DMS 273 treated with DMSO at 0.1 percent for 48 hours (cell line): ENCODE measurements around the gene FMN2.

ENCODE experiments used
- DNase-seq: peaks from one replicate; lab custom pipeline; 2025; lab: John Stamatoyannopoulos, UW

The FMN2 gene

DNA sequence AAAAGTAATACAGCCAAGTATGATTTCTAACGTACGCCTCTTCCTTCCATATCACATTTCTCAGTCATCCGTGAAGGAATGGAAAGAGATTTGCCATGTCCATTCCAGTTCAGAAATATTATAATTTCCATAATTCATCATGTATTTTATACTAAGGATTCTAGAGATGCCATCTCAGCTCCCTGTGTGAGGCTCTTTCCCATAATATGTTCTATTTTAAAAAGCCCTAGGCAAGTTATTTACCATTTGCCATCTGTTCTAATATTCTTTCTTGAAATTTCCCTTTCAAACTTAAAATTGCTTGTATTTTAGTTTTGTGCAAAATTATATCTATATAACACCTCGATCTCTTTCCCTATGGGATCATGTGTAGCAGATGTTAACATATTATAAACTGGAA lies 106.7 kb downstream of the FMN2 start:
- DNase-seq = no peak

GRCh38 chr1:240199758-240200645 lies 108.3 kb downstream of the FMN2 start:
- no peak for DNase-seq

DNA sequence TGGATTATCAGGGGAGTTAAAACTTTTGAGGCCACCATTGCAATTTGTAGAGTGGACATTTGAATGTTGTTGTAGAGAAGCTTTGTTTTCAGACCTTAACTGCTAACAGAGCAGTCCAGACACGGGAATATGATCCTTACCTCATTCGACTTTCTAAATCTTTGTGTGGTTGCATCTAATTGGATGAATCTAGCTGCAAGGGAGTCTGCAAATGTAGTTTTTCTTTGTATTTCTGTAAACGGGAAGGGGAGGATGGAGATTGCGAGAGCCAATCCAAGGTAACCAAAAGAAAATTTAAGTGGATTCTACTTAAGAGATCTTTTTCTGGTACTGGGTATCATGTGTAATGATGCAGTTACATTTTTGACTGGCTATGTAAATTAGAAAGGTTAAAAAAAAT lies 110.2 kb downstream of the FMN2 start:
- DNase-seq = no peak

DNA sequence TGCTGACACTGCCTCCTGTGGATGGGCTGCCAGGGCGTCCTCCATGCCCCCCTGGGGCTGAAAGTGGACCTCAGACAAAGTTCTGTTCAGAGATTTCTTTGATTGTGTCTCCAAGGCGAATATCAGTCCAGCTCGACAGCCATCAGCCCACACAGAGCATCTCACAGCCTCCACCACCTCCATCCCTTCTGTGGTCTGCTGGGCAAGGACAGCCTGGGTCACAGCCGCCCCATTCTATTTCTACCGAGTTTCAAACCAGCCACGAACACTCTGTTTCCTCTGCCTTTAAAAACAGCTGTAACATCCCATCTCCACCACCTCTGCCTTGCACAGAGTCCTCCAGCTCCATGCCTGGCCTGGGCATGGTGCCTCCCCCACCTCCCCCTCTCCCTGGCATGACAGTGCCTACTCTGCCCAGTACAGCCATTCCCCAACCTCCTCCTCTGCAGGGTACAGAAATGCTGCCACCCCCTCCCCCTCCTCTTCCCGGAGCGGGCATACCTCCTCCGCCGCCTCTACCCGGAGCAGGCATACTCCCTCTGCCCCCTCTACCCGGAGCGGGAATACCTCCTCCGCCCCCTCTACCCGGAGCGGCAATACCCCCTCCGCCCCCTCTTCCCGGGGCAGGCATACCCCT lies 115.5 kb downstream of the FMN2 start:
- no peak for DNase-seq

DNA sequence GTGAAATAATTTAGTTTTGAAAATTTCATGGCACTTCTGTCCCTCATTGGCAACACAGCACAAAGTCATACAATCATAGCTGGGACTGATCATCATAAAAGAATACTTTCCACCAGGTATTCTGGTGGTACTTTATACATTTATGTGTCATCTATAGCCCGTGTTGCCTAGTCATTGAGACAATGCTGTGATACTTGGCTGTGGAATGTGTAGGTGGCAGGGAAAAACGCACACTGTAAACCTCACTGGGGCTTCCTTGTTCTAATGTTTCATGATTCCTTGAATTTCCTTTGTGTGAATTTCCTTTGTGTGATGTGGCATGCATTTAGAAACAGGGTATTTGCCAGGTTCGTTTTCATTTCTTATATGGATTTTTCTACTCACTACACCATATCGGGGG lies 118.3 kb downstream of the FMN2 start:
- DNase-seq = no peak

- DNase-seq = no peak
Observed at GRCh38 chr1:240212556-240212955, 120.9 kb downstream of the FMN2 start.

DNA sequence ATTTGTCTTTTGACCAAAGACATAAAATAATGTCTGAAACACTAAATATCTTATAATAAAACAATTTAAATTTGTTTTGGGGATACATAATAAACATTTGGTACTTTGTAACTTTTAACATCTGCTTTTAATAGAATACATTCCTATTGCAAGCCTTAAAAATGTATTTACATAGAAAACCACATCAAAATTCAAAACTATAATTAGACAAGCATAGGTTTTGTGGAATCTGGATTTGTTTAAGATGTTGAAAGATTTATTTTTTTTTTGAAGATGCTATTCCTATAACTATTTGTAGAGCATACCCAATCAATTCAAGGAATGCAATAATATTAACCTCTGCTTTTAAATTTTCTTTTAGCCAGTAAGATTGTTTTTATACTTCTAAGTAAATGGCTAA lies 125.7 kb downstream of the FMN2 start:
- no peak for DNase-seq

DNA sequence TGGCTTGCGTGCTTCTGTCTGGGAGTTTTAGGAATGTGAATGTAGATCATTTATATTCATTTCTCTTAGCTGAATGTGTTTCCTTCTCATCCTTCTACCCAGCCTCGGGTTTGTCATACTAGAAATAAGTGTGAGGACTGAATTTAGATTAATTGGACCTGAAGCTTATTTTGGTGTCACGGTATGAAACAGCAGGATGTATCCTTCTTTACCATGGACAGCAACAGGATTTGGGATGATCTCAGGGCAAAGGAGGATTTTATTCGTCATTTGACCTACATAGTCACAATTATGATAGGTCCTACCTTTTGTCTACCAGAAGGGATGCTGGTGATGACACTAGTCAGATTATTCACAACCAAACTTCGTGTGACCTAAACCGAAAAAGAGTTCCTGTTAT lies 127.4 kb downstream of the FMN2 start:
- no peak for DNase-seq

DNA sequence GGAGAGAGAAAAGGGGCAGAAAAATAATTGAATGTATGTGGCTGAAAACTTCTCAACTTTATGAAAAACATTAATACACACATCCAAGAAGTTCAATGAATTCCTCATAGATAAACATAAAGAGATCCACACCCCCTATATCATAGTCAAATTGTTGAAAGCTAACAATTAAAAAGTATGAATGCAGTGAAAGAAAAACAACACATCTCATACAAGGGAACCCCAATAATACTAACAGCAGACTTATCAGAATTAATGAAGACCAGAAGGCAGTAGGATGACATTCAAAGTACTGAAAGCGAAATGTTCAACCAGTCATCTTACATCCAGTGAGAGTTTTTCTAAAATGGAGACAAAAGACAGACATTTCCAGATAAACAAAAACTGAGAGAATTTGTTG lies 134.4 kb downstream of the FMN2 start:
- DNase-seq = no peak

DNA sequence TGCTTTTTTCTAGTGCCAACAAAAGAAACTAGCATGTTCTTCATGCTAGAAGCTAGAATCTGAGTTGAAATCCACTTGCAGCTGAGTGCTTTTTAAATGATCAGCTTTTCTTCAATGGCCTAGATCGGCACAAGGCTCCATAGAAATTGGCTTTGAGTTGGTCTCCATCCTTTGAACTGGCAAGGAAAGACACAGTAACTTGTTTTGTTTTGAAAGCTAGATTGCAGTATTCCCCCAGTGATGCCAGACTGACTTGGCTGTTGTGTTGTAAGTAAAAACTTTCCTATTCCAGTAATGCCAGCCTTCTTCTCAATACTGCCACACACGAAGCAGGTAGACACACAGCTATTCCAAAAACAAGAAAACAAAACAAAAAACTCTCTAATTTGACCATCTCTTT lies 139.1 kb downstream of the FMN2 start:
- no peak for DNase-seq

DNA sequence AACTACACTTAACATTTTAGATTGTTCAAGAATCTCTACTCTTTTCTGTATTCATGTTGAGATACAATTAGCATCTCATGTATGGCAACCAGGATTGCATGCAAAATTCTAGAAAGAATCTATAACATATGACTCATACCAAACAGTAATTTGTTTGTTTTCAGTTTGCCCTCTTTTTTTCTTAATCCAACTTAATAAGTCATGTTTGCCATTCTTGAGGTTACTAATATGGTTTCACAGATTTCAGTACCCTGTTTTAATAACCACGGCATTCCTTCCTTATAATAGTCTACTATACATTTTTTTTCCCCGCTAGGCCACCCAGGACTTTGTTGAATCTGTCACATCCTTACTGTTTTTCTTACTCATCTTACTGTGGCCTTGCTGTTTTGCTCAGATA lies 140.8 kb downstream of the FMN2 start:
- no peak for DNase-seq

- no peak for DNase-seq
Observed at GRCh38 chr1:240234485-240235210, 143.0 kb downstream of the FMN2 start.

GRCh38 chr1:240235521-240236288 lies 144.0 kb downstream of the FMN2 start:
- DNase-seq = no peak

DNA sequence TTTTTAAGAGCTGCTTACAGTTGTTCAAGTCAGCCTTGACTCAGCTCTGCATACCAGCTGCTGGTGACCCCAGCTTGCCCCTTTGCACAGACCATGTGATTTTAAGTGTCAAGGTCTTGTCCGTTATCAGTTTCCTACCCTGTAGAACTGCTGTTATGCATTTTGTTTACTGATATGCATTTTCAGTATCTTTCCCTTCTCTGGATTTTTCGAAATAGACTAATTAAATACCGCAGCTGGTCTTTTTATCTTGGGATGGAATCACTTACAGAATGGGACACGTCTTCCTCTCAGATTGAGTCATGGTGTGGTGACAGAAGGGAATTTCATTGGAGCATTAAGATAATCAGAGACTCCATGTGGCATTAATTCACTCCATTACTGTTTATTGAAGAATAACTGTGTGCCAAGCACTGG lies 145.6 kb downstream of the FMN2 start:
- no peak for DNase-seq

- DNase-seq = no peak
Observed at GRCh38 chr1:240239309-240239708, 147.6 kb downstream of the FMN2 start.

GRCh38 chr1:240241278-240241677 lies 149.6 kb downstream of the FMN2 start:
- no peak for DNase-seq

- DNase-seq = no peak
Observed at GRCh38 chr1:240242601-240243144, 151.0 kb downstream of the FMN2 start.

DNA sequence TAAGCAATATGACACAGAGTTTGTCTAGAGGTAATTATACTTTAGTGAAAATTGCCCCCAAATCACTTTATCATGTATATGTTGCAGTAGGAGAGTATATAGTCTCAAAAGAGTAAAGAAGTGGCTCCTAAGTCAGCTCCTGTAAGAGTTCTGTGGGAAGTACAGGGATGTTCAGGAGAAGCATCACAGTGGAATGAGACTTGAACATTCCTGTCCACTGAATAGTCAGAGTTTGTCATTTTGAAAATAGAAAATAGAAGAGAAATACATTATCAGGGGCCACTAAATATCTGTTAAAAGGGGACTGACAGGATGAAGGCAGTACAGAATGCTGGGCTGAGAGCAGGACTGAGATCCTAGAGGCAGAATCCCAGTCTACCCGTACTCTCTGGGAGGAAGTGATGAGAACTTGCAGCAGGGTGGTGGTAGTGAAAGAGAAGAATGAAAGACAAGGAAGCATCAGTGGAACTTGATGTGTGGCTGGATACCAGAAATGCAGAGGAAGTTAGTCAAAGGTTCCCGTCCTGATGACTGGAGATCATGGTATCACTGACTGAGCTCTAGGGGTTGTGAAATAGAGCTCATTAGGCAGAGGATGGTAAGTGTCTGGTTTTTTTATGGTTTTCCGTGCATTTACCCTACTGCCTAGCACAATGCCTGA lies 153.4 kb downstream of the FMN2 start:
- no peak for DNase-seq

DNA sequence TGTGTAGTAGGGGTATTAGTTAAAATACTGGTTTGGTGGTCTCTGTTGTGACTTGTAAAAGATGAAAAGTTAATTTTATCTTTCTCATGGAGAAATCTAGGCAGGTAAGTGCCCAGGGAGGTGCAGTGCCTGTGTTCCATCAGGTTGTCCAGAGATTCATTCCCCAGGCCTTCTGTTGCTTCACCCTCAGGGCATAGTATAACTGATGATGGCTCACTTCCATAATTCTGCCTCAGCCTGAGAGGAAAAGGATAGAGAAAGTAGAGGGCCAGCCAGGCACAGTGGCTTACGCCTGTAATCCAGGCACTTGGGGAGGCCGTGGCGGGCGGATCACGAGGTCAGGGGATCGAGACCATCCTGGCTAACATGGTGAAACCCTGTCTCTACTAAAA lies 153.9 kb downstream of the FMN2 start:
- DNase-seq = no peak

DNA sequence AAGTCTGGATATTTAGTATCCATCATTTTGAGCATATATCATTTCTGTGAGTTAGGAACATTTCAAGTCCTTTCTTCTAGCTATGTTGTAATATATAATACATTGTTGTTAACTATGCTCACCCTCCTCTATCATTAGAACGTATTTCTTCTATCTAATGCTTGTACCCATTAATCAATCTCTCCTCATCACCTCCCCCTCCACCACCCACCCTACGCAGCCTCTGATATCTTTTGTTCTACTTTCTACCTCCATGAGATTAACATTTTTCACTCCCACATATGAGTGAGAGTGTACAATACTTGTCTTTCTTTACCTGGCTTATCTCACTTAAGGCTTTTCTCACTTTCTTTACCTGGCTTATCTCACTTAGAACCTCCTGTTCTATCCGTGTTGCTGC lies 156.2 kb downstream of the FMN2 start:
- no peak for DNase-seq

DNA sequence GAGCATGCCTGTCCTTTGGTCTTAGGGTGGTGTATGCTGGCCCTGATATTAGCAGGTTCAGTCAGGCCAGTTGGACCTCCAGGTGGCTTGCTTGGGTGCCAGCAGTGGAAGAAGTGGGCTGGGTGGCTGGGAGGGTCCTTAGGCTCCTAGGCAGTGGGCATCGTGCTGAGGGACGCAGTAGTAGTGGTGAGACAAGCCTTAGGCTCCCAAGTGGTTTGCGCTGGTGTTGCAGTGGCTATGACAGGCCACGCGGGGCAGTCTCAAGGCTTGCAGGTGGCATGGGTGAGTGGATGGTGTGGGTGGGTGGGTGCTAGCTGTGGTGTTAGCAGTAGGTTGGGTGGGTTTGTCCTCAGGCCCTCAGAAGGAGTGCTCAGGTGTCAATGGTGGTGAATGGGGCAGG lies 162.3 kb downstream of the FMN2 start:
- no peak for DNase-seq
